Fibroblast of mammary gland (primary cell): ENCODE data around the gene TRERF1.
"Not testable (repeated sequence)": the region's sequence is repeated elsewhere in the genome, so short reads cannot be mapped to it uniquely, and the experiment has no call there.

Experiments used
- DNase-seq: peaks from one replicate; pipeline ENCODE4 v3.0.0-alpha.2; 2010; ENCODE audit warnings: low read depth
- H3K4me3 ChIP-seq: 2 replicates; pipeline ENCODE4 v1.5.1; 2011; ENCODE audit warnings: low read depth, mild to moderate bottlenecking, low read length, moderate library complexity; ENCODE audit not compliant: control insufficient read depth
- CTCF ChIP-seq: conservative IDR thresholded peaks from 2 replicates; pipeline ENCODE4 v1.5.1; 2011; ENCODE audit warnings: low read depth, low read length, inconsistent platforms; ENCODE audit not compliant: control insufficient read depth, insufficient read depth

The TRERF1 gene

GRCh38 chr6:42203183-42203582, 248.5 kb downstream of the TRERF1 start:
- no peak for DNase-seq
- no peak for TF ChIP-seq CTCF
- no peak overlapping the region for H3K4me3 ChIP-seq

GRCh38 chr6:42202131-42202915, 249.4 kb downstream of the TRERF1 start:
- not testable (repeated sequence) for DNase-seq, H3K4me3 ChIP-seq

GRCh38 chr6:42201382-42201781, 250.3 kb downstream of the TRERF1 start:
- DNase-seq: peak; percentile 36
- TF ChIP-seq CTCF: no peak
- H3K4me3 ChIP-seq: no peak overlapping the region

- DNase-seq: peak; percentile 98
- no peak overlapping the region for H3K4me3 ChIP-seq
- no peak for TF ChIP-seq CTCF
These were observed 251.7 kb downstream of the TRERF1 start for GRCh38 chr6:42200035-42200434.

- H3K4me3 ChIP-seq: no peak overlapping the region
- TF ChIP-seq CTCF: no peak
- DNase-seq: peak; percentile 88
These were observed 252.4 kb downstream of the TRERF1 start for GRCh38 chr6:42199106-42199981.

GRCh38 chr6:42197555-42198362, 254.0 kb downstream of the TRERF1 start:
- peak; percentile 92 for DNase-seq
- H3K4me3 ChIP-seq: no peak overlapping the region
- no peak for TF ChIP-seq CTCF
